Stimulated activated naive CD4-positive, alpha-beta T cell treated with Interleukin-2 at 50 U/mL for 16 hours (primary cell): ENCODE measurements around the gene GALT.
"Not testable (repeated sequence)": the region's sequence is repeated elsewhere in the genome, so short reads cannot be mapped to it uniquely, and the experiment has no call there.

Source experiments
- DNase-seq: peaks from one replicate; lab custom pipeline; 2025; lab: John Stamatoyannopoulos, UW

Gene GALT

GRCh38 chr9:34627716-34628655, 18.5 kb upstream of the GALT start:
- DNase-seq, result no peak

- peak; percentile 42 for DNase-seq
Measured at GRCh38 chr9:34628656-34629490, 17.6 kb upstream of the GALT start, which contains the start of gene ARID3C. Gene ARID3C (minus strand): TSS chr9:34629066. CDS start chr9:34628014, 1,052 bp downstream.

- DNase-seq, result no peak
Measured at GRCh38 chr9:34629491-34629808, 17.0 kb upstream of the GALT start.

GRCh38 chr9:34630402-34631154, 15.9 kb upstream of the GALT start:
- DNase-seq, result no peak

GRCh38 chr9:34633166-34633565, 13.3 kb upstream of the GALT start:
- DNase-seq, result no peak

- peak; percentile 68 for DNase-seq
Measured at GRCh38 chr9:34633851-34634550, 12.5 kb upstream of the GALT start.

GRCh38 chr9:34634551-34635248, 11.8 kb upstream of the GALT start:
- DNase-seq, result no peak

- DNase-seq, result no peak
Measured at GRCh38 chr9:34635556-34635955, 10.9 kb upstream of the GALT start.

GRCh38 chr9:34636791-34637355, 9.6 kb upstream of the GALT start:
- DNase-seq, result no peak

- peak; percentile 92 for DNase-seq
Measured at GRCh38 chr9:34637356-34638137, 8.9 kb upstream of the GALT start, which contains the start of gene SIGMAR1. Gene SIGMAR1 (minus strand): TSS chr9:34637787. CDS start chr9:34637697, 90 bp downstream.

GRCh38 chr9:34638138-34638445, 8.4 kb upstream of the GALT start:
- no peak for DNase-seq

GRCh38 chr9:34639322-34639721, 7.2 kb upstream of the GALT start:
- DNase-seq, result not testable (repeated sequence)

GRCh38 chr9:34642679-34643078, 3.8 kb upstream of the GALT start:
- DNase-seq, result no peak

- no peak for DNase-seq
Measured at GRCh38 chr9:34644766-34645314, 1.6 kb upstream of the GALT start.

GRCh38 chr9:34647084-34647403, 569 bp downstream of the GALT start:
- no peak for DNase-seq

GRCh38 chr9:34647651-34648050, 1.2 kb downstream of the GALT start:
- DNase-seq, result peak; percentile 11

- no peak for DNase-seq
Measured at GRCh38 chr9:34648673-34649072, 2.2 kb downstream of the GALT start.

GRCh38 chr9:34650816-34651215, 4.3 kb downstream of the GALT start:
- no peak for DNase-seq

GRCh38 chr9:34651321-34651720, 4.8 kb downstream of the GALT start:
- DNase-seq, result no peak
